Activated CD4-positive, CD25-positive, alpha-beta regulatory T cell treated with anti-CD3 and anti-CD28 coated beads, Interleukin-2, amount 50 U/mL, for 72 hours (primary cell): ENCODE measurements around the gene RPIA.
"Not testable (repeated sequence)": the region's sequence is repeated elsewhere in the genome, so short reads cannot be mapped to it uniquely, and the experiment has no call there.

Source experiments
- DNase-seq: peaks from one replicate; pipeline ENCODE4 v3.0.0; 2021

Gene RPIA

GRCh38 chr2:88737385-88737784 lies 45.9 kb downstream of the RPIA start:
- no peak for DNase-seq

- no peak for DNase-seq
Measured at GRCh38 chr2:88738271-88738670, 46.8 kb downstream of the RPIA start.

DNA sequence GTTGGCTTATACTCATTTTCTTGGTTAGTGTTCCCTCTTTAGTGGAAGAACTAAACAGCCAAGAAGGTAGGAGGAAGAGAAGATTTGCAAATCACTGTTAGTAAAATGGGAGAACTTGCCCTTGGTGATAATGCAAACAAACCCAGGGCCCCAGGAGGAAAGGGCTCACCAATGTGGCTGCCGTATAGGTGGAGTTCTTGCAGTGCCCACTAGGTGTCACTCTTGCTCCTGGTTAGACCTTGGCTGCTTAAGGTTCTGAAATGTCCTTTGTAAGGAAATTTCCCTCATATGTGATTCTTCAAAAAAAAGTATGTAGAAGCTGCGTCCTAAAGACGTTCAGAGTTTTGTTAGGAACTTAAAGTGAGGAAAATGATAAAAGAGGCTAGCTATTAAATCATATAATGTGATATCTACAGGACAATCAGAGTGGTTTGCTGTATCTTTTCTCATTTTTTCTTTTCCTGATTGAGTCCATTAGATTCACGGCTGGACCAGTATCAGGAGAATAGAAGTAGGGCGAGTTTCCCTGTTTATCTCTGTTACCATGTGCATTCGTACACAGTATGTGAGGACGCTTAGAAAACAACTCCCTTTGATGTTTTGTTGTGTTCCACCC lies 48.6 kb downstream of the RPIA start:
- peak; percentile 70 for DNase-seq

DNA sequence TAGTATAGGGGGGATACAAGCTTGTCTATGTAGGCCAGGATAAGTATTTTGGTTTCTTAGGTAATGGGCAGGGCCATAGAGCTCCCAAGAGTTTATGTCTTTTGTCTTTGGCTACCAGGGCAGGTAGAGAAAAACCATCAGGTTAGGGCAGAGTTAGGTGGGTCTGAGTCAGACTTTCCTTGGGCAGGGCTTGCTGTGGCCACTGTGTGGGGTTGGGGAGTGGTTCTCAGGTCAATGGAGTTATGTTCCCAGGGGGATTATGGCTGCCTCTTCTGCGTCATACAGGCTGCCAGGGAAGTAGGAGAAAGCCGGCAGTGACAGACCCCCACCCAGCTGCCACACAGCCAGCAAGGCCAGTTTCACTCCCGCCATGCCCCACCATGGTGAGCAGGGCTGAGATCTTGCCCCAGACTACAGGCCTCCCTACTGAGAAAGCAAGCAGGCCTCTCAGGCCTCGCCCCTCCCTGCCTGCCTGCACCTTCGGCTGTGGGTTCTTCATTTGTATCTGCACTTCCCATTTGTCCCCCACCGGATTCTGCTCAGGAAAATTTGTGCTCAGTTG lies 55.5 kb downstream of the RPIA start:
- no peak for DNase-seq

GRCh38 chr2:88747990-88748389 lies 56.5 kb downstream of the RPIA start:
- no peak for DNase-seq

DNA sequence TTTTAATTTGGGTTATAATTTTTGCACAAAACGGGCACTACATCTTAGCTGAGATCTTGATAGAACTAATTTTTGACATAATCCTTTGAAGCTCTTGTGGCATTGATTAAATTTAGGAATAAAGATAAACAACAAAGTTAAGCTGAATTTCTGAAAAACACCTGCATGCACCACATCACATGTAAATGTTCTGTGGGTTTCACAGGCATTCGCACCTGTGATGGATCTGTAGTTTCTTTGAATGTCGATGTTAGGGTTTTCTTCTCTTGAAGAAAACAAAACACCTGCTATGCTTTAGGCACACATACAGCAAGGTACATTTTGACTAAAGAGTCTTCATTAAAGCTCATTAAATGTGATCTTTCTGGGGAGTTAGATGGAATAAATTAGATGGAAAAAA lies 60.3 kb downstream of the RPIA start:
- DNase-seq, result no peak

DNA sequence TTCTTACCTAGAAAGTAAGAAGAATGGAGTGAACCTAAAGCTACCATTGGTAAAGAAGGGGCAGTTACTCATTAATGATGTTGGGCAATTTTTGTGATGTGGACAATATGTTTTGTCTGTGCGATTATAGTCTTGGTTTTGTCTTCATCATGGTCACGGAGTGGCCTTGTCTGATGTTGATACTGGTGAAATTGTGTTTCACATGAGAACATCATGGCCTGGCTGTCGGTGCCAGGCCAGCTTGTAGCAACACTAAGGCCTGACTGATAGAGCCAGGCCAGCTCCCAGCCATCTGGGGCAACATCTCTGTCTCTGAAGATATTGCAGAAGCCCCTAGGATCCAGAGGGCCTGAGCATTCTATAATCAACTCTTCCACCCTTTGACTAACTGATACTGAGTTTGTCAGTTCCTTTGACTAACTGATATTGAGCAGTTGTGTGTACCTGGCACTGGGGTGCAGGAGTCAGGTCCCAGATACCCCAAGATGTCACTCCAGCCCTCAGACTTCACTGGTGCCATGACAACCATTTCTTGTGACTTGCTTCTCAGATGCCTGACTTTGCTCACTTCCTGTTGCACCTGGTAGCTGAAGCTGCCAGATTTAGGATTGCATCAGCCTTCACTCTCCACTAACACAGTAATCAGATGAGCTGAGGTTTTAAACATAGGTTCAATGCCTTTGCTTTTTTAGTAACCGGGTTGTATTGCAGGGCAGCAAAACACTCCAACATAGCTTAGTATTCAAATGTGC lies 62.5 kb downstream of the RPIA start:
- DNase-seq, result no peak

DNA sequence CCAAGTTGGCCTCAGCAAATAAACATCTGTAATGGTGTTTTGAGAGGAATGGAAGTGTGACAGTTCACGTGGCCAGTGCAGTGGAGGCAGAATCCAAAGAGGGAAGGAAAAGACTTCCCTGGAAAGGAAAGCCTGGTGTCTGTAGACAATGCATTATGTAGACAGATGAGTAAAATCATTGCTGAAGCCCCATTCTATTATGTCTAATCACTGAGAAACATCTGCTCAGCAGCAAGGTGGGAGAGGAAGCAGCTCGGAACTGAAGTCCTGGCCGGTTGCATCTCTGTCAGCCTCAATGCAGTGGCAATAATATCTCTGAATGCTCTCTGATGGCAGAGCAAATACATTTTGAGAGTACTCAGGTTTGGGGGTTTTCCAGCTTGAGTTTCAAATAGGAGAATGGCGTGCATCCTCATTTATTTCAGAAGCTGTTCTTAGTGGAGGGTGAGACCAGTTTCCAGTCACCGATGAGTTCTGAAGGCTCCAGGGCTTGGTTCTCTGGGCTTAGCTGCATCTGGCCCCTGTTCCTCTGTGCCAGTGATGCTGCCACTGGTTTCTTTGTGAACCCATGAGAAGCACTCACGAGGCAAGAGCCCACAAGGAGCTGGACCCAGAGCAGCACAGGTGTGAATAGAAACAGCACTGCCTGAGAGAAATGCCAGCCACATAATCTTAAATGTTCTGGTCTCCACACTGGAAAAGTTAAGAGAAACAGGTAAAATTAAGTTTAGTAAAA lies 63.3 kb downstream of the RPIA start:
- no peak for DNase-seq

GRCh38 chr2:88755836-88756235 lies 64.4 kb downstream of the RPIA start:
- DNase-seq, result no peak

GRCh38 chr2:88757025-88757424 lies 65.6 kb downstream of the RPIA start:
- no peak for DNase-seq

- not testable (repeated sequence) for DNase-seq
Measured at GRCh38 chr2:88758702-88759101, 67.2 kb downstream of the RPIA start.

GRCh38 chr2:88760819-88761598 lies 69.5 kb downstream of the RPIA start:
- DNase-seq, result no peak

GRCh38 chr2:88764141-88764849 lies 72.8 kb downstream of the RPIA start:
- no peak for DNase-seq

GRCh38 chr2:88764850-88765153 lies 73.3 kb downstream of the RPIA start:
- no peak for DNase-seq

GRCh38 chr2:88765154-88765888 lies 73.8 kb downstream of the RPIA start:
- DNase-seq, result peak; percentile 50

- DNase-seq, result not testable (repeated sequence)
Measured at GRCh38 chr2:88765889-88766481, 74.5 kb downstream of the RPIA start.

GRCh38 chr2:88770016-88770415 lies 78.5 kb downstream of the RPIA start:
- DNase-seq, result no peak

- DNase-seq, result not testable (repeated sequence)
Measured at GRCh38 chr2:88773233-88774028, 82.0 kb downstream of the RPIA start.

DNA sequence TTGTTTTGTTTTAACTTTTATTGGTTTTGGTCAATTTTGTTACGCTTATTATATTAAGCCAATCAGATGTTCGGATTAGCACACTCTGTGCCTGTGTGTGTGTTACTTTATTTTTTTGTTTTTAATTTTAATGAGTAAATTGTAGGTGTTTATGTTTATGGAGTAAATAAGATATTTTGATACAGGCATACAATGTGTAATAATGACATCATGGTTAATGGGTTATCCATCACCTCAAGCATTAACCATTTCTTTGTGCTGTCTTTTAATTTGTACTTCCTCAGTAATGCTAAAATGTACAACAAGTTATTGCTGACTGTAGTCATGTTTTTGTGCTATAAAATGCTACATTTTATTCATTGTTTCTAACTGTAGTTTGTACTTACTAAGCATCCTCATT lies 97.7 kb downstream of the RPIA start:
- not testable (repeated sequence) for DNase-seq

- not testable (repeated sequence) for DNase-seq
Measured at GRCh38 chr2:88795932-88796331, 104.5 kb downstream of the RPIA start.
